Neuron (in vitro differentiated cells): ENCODE results near the gene DSTYK.
"Not testable (repeated sequence)": the region's sequence is repeated elsewhere in the genome, so short reads cannot be mapped to it uniquely, and the experiment has no call there.

Experiments
- H2AFZ ChIP-seq: one replicate; pipeline ENCODE4 v1.6.1; 2013; ENCODE audit warnings: low read depth, mild to moderate bottlenecking, inconsistent platforms, low read length, moderate library complexity
- H3K27me3 ChIP-seq: one replicate; pipeline ENCODE4 v1.6.1; 2013; ENCODE audit warnings: low read length; ENCODE audit not compliant: insufficient read depth
- H3K36me3 ChIP-seq: one replicate; pipeline ENCODE4 v1.6.1; 2013; ENCODE audit warnings: low read length; ENCODE audit not compliant: insufficient read depth
- H3K4me1 ChIP-seq: one replicate; pipeline ENCODE4 v1.6.1; 2013; ENCODE audit warnings: low read length; ENCODE audit not compliant: insufficient read depth
- H3K4me3 ChIP-seq: 2 replicates; pipeline ENCODE4 v1.5.1; 2013; ENCODE audit warnings: mild to moderate bottlenecking, low read length, moderate library complexity
- H3K9me3 ChIP-seq: one replicate; pipeline ENCODE4 v1.6.1; 2013; ENCODE audit warnings: low read length

Gene DSTYK

DNA sequence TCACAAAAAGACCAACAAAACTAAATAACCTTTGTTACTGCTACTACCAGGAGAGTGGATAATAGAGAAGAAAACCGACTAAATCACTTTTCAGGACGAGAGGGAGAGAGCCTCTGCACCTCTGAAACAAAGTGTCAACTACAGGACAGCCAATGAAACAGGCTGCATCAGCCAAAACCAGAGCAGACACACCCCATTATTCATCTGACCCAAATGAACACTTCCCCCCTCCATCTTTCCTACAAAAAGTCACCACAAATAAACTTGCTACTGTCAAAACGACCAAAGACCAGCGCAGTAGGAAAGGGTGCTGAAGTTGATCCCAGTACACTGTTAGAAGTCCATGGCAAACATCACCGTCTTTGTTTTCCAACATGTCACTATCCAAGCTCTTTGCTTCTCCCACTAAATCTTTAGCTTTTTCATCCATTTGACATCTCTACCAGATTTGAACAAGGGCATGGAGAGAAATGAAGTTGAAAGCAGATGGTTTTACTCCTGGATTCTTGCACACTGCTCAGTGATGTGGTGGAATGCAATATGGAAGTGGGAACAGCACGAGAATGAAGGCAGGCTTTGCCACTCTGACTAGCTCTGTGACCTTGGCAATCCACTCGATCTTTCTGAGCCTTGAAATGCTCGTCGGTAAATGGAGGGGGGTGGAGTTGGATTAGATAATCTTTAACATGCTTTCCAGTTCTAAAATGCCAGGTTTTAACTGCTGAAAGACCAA lies 20.5 kb downstream of the DSTYK start:
- Histone ChIP-seq H3K36me3 (peaks cover 10% of the 10 kb centered on the region), H3K4me3 (no peak overlapping the region), H3K27me3 (no peaks in the 10 kb centered on the region), H3K9me3 (no peaks in the 10 kb centered on the region), H3K4me1 (peaks cover 29% of the 10 kb centered on the region), H2AFZ (no peak overlapping the region)

DNA sequence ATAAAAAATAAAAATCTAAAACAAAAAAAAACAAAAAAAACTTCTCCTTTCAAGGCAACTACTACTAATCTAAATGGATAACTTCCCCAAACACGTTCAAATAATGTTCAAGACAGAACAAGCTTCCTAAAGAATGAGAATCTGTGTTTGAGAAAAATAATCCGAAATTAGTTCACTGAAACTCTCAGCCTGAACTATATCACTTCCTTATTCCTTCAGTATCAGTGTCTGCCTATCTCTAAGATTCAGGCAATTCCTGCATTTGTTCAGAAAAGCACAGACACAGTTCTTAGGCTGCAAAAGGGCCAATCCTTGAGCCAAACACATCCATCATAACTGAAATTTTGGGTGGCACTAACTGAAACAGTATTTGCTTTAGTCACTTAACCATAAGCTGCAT lies 22.4 kb downstream of the DSTYK start:
- no peaks in the 10 kb centered on the region for H3K27me3 ChIP-seq
- no peaks in the 10 kb centered on the region for H3K9me3 ChIP-seq
- peaks cover 29% of the 10 kb centered on the region for H3K4me1 ChIP-seq
- no peak overlapping the region for H3K4me3 ChIP-seq
- H3K36me3 ChIP-seq: peaks cover 12% of the 10 kb centered on the region
- no peak overlapping the region for H2AFZ ChIP-seq

DNA sequence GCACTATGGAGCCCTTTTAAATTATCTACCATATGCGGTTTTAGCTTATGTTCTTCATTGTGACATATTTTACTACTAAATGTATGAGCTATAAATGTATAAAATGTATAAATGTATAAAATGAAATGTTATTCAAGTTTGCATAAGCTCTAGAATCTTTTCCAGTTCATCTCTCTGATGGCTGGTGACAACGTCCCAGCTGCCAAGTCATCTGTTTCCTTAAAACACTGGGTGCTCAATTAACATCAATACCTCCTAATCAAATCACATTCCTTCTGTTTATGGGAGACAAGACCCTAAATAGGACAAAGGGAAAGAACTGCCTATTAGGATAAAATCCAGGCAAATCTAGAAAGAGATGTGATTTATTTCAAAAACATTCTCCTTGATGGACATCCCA lies 22.9 kb downstream of the DSTYK start:
- Histone ChIP-seq H3K27me3 (no peaks in the 10 kb centered on the region), H3K9me3 (no peaks in the 10 kb centered on the region), H3K4me3 (no peak overlapping the region), H3K36me3 (peaks cover 12% of the 10 kb centered on the region), H2AFZ (no peak overlapping the region), H3K4me1 (peaks cover 29% of the 10 kb centered on the region)

DNA sequence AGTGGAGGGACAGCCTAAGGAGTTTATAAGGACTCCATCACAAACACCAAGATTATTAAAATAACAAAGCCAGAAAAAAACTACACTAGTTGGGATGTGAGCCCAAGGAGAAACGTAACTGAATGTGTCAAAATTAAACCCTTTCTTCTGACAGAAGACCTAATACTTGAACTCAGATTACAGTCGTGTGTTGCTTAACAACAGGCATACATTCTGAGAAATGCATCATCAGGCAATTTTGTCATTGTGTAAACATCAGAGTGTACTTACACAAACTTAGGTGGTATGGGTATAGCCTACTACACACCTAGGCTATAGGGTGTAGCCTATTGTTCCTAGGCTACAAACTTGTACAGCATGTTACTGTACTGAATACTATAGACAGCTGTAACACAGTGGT lies 23.4 kb downstream of the DSTYK start:
- no peak overlapping the region for H3K4me3 ChIP-seq
- peaks cover 27% of the 10 kb centered on the region for H3K4me1 ChIP-seq
- H3K9me3 ChIP-seq: no peaks in the 10 kb centered on the region
- no peak overlapping the region for H2AFZ ChIP-seq
- H3K36me3 ChIP-seq: peaks cover 15% of the 10 kb centered on the region
- H3K27me3 ChIP-seq: no peaks in the 10 kb centered on the region

DNA sequence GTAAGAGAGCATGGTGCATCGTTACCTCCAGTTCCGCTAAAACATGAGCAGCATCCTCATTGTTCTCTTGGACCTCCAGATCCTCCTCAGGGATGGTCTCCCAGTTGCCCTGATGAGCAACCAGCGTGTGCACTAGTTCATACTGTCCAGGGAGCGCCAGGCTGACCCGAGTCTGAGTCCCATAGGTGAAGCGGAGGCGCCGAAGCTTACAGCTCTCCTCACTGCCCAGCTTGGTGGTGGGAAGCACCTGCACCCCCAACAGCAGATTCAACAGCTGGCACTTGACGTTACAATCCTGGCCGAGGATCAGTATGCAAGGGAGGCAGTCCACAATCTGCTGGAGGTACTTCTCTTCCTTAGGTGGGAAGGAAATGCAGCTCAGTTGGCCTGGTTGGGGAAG lies 24.1 kb downstream of the DSTYK start:
- no peak overlapping the region for H2AFZ ChIP-seq
- no peaks in the 10 kb centered on the region for H3K9me3 ChIP-seq
- peaks cover 27% of the 10 kb centered on the region for H3K4me1 ChIP-seq
- H3K4me3 ChIP-seq: no peak overlapping the region
- no peaks in the 10 kb centered on the region for H3K27me3 ChIP-seq
- peaks cover 18% of the 10 kb centered on the region for H3K36me3 ChIP-seq

DNA sequence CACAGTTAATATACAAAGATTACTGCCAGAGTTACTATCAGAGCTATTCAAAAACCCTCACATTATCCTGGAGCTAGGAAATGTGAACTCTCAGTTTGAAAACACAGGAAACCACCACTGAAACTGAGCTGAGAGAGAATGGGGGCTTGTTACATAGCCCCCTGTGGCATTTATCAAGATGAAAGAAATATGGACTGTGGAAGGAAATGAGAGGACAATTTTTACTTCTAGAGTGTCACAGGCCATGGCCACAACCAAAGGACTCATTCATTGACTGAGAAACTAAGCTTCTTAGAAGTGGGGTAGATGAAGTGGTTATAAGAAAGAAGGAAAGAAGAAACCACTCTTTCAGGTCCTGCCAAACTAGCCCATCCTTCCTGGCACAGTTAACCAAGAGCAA lies 25.3 kb downstream of the DSTYK start:
- H3K4me3 ChIP-seq: no peak overlapping the region
- H3K9me3 ChIP-seq: peaks cover 3% of the 10 kb centered on the region
- no peaks in the 10 kb centered on the region for H3K27me3 ChIP-seq
- peaks cover 15% of the 10 kb centered on the region for H3K4me1 ChIP-seq
- peaks cover 22% of the 10 kb centered on the region for H3K36me3 ChIP-seq
- H2AFZ ChIP-seq: no peak overlapping the region

DNA sequence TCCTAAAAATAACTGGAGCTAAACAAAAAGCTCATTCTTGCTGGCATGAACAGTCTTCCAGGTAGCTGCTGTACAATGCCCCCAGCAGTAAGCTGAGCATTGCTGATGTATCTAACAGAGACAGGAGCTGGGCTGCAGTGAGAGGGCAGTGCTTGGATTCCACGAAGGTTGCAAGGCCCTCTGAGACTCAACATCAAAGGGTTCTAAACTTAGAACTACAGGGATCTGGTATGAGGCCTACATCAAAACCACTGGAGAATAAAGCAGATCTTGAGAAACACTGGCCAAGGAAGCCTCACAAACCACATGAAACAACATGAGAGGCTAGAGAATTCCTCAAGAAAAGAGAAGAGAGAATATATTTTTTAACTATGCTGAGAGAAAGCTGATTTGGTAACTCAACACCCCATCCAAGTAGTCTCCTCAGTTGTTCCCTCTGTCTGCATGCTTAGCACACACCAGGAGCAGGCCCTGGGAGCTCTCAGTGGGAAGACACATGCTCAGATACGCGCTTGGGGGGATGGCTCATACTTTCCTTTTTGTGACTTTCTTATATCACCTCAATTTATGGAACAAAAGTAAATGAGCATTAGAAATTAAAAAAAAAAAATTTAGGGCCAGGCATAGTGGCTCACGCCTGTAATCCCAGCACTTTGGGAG lies 27.7 kb downstream of the DSTYK start:
- H3K4me1 ChIP-seq: no peaks in the 10 kb centered on the region
- peaks cover 22% of the 10 kb centered on the region for H3K36me3 ChIP-seq
- no peak overlapping the region for H3K4me3 ChIP-seq
- peaks cover 3% of the 10 kb centered on the region for H3K9me3 ChIP-seq
- no peak overlapping the region for H2AFZ ChIP-seq
- no peaks in the 10 kb centered on the region for H3K27me3 ChIP-seq

DNA sequence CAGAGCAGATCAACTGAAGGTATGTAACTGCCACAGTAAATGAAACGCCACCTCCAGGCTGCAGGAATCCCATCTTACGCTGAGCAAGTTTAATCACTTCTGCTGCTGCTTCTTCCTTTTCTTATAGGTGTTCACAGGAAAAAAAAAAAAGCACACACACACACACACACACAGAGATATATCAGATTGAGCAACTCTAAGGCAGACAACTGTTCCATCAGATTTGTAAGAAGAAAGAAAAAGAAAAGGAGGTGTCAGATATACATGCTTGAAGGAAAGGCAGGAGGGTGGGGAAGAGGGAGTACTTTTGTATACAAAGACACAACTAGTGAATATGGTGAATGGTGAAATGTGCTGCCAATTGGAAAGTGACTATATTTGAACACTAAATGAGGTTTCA lies 28.6 kb downstream of the DSTYK start:
- Histone ChIP-seq H2AFZ (no peak overlapping the region), H3K4me3 (no peak overlapping the region), H3K36me3 (peaks cover 22% of the 10 kb centered on the region), H3K9me3 (peaks cover 3% of the 10 kb centered on the region), H3K27me3 (no peaks in the 10 kb centered on the region), H3K4me1 (no peaks in the 10 kb centered on the region)

DNA sequence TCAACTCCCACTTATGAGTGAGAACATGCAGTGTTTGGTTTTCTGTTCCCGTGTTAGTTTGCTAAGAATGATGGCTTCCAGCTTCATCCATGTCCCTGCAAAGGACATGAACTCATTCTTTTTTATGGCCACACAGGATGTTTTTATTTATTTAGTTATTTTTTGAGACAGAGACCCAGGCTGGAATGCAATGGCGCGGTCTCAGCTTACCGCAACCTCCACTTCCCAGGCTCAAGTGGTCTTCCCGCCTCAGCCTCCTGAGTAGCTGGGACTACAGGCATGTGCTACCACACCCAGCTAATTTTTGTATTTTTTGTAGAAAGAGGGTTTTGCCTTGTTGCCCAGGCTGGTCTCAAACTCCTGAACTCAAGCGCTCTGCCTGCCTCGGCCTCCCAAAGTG lies 31.2 kb downstream of the DSTYK start:
- not testable (repeated sequence) for H3K9me3 ChIP-seq, H2AFZ ChIP-seq, H3K4me1 ChIP-seq, H3K27me3 ChIP-seq, H3K4me3 ChIP-seq
- H3K36me3 ChIP-seq: peaks cover 12% of the 10 kb centered on the region

DNA sequence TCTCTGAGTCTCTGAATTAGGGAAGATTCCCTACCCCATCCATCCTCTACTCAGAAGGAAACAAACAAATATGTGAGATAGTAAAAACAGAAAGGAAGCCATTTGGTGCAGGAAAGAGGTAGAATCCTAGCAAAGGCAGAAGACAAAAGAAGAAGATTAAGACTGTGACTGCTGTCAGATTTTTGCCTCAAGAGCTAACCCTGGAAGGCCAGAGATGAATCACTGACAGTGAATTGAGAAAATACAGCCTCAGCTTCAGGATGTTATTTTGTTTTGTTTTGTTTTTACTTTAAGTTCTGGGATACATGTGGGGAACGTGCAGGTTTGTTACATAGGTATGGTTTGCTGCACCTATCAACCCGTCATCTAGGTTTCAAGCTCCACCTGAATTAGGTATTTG lies 31.7 kb downstream of the DSTYK start:
- no peak overlapping the region for H2AFZ ChIP-seq

DNA sequence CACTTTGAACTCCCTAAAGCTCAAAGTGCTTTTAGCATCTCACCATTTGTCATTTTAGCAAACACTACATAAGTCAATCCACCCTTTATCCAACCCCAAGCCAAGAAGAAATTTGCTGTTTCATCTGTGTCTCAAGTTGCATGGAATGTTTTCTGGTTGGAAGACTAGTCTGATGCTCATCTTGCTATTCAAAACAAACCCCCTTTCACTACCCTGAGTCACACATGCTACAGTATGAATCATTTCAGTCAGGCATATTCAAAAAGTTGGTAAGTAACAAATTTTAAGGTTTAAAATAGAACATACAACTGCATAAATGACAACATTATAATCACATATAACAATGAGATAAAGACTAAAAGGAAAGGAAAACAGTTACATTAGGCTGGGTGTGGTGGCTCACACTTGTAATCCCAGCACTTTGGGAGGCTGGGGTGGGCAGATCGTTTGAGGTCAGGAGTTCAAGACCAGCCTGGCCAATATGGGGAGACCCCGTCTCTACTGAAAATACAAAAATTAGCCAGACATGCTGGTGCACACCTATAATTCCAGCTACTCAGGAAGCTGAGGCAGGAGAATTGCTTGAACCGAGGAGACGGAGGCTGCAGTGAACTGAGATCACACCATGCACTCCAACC lies 38.7 kb downstream of the DSTYK start:
- H2AFZ ChIP-seq: no peak overlapping the region
- no peak overlapping the region for H3K4me3 ChIP-seq
- no peaks in the 10 kb centered on the region for H3K4me1 ChIP-seq
- no peaks in the 10 kb centered on the region for H3K27me3 ChIP-seq
- H3K9me3 ChIP-seq: no peaks in the 10 kb centered on the region
- peaks cover 28% of the 10 kb centered on the region for H3K36me3 ChIP-seq

More for the DNA sequence above, 31.7 kb downstream of the DSTYK start:
- Histone ChIP-seq H3K27me3 (no peaks in the 10 kb centered on the region), H3K9me3 (peaks cover 3% of the 10 kb centered on the region), H3K4me3 (no peak overlapping the region), H3K36me3 (peaks cover 12% of the 10 kb centered on the region), H3K4me1 (no peaks in the 10 kb centered on the region)

DNA sequence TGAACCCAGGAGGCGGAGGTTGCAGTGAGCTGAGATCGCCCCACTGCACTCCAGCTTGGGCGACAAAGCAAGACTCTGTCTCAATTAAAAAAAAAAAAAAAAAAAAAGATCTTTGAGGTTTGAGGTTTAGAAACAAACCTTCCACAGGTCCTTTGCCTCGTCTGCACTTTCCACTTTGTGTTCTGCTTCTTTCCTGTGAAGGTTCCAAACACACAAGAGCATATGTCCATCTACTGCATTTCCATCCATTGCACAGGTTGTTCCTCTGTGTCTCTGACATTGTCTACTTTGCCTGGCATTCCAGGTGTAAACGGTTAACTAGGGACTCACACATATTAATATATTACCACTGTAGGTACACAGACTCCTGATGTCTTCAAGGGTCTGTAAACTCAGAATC lies 40.1 kb downstream of the DSTYK start:
- Histone ChIP-seq H3K4me1 (no peaks in the 10 kb centered on the region), H3K9me3 (no peaks in the 10 kb centered on the region), H3K36me3 (peaks cover 35% of the 10 kb centered on the region), H2AFZ (no peak overlapping the region), H3K4me3 (no peak overlapping the region), H3K27me3 (no peaks in the 10 kb centered on the region)

DNA sequence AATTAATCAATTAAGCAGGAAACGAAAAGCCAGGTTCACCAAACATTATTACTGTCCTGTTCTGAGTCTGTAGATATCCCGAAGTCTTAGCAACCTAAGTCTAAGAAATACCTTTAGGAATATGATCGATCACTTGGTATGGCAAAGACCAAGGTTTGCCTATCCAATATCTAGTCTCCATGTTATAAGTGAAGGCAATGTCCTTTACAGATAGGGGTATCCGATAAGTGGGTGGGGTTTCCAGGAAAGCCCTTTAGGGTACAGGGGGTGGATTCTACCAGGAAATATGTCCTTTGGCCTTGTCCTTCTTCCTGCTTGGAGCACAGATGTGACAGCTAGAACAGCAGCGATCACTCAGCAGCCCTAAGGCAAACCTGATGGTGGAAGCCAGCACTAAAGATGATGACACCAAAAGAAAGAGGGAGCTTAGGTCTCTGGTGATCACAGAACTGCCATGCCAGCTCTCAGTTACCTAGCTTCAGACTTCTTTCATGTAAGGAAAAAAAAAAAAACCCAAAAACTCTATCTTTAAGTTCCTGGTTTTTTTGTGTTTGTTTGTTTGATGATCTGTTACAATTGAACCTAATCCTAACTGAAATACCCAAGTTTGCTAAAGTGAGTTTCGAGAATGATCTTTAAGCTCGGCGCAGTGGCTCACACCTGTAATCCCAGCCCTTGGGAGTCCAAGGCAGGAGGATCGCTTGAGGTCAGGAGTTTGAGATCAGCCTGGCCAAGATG lies 40.8 kb downstream of the DSTYK start:
- H2AFZ ChIP-seq: no peak overlapping the region
- H3K9me3 ChIP-seq: no peaks in the 10 kb centered on the region
- no peaks in the 10 kb centered on the region for H3K4me1 ChIP-seq
- H3K27me3 ChIP-seq: no peaks in the 10 kb centered on the region
- H3K4me3 ChIP-seq: no peak overlapping the region
- peaks cover 37% of the 10 kb centered on the region for H3K36me3 ChIP-seq
